GM19324 (cell line): ENCODE measurements around the gene SYT10.
"Not testable (repeated sequence)": the region's sequence is repeated elsewhere in the genome, so short reads cannot be mapped to it uniquely, and the experiment has no call there.

Source experiments
- ATAC-seq: cut with Tn5 transposase; IDR thresholded peaks from one replicate; pipeline ENCODE4 v1.9.1; 2021; ENCODE audit warnings: mild to moderate bottlenecking, moderate library complexity; ENCODE audit not compliant: unreplicated experiment, low FRiP score

The SYT10 gene

DNA sequence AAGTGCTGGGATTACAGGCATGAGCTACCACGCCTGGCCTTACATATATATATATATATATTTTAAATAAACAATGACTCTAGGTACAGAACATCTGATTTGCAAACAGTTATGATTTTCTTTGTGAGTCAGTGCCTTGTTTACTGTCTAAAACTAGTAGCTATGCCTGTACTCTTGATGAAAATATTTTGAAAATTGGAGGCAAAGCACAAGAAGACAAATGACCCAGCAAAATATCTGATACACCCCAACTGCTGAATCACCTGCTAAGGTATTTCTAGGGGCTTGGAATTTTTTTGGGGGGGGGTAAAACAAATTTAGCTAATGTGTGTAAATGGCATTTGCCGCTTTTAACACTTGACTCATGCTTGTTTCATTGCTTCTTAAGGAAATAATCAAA, 69.3 kb downstream of the SYT10 start:
- no peak for ATAC-seq

DNA sequence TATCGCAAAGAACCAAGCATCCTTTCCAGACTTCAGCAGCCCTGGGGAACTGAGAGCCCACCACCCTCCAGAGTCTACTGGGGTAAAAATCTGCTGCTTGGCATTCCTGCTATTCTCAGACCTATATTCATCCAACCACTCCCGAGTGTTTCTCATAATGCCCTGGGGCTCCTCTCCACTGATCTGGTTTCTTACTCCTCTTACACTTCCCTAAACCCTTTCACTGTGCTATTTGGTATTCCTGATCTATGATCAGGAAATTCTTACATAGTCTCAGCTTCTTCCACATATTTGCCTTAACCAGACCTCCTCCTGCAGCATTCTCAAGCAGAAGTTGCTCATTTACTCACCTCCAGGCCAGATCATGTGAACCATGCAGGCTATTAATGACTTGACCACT, 82.4 kb downstream of the SYT10 start:
- ATAC-seq = no peak

DNA sequence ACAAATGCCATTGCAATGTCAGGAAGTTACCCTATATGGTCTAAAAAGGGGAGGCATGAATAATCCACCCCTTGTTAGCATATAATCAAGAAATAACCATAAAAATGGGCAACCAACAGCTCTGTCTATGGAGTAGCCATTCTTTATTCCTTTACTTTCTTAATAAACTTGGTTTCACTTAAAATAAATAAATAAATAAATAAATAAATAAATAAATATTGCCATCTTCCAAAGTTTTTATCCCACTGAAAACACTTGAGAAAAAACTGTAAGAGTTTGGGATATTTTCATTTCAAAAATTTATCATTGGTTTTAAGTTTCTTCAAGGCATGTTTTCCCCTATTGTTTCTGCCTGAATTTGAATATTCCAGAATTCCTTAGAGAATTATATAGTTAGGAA, 89.8 kb downstream of the SYT10 start:
- ATAC-seq = no peak

DNA sequence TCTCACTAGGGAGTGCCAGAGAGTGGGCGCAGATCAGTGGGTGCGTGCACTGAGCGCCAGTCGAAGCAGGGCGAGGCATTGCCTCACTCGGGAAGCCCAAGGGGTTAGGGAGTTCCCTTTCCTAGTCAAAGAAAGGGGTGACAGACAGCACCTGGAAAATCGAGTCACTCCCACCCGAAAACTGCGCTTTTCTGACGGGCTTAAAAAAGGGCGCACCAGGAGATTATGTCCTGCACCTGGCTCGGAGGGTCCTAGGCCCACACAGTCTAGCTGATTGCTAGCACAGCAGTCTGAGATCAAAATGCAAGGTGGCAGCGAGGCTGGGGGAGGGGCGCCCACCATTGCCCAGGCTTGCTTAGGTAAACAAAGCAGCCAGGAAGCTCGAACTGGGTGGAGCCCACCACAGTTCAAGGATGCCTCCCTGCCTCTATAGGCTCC, 107.6 kb downstream of the SYT10 start:
- not testable (repeated sequence) for ATAC-seq

DNA sequence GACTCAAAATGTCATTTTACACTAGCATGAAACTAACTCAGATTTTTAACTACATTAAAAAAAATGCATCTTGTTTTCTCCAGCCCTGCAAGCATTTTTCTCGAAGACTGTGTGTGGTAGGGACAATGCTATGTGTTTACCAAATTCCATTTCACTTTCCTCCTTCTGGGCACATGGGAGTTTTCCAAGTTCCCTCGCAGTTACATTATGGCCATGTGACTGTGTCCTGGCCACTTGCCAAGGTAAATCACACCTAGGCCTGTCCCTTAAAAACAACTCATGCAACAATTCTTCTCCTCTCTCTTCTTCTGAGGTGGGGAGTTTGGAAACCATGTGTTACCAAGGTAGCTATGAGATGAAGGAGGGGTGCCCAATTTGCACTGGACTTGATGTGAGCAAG, 108.7 kb downstream of the SYT10 start:
- ATAC-seq = no peak
